Trophoblast cell (in vitro differentiated cells and primary cell): ENCODE data around the gene TMEM272.

Experiments
- DNase-seq, 2 donors: peaks; one replicate each; pipeline ENCODE4 v3.0.0-alpha.2; 2016
- H2AFZ ChIP-seq: 2 replicates; pipeline ENCODE4 v1.6.1; 2013; ENCODE audit warnings: low read length, moderate library complexity, mild to moderate bottlenecking; ENCODE audit not compliant: insufficient read depth, poor library complexity
- H2AK5ac ChIP-seq: 2 replicates; pipeline ENCODE4 v1.6.1; 2013; ENCODE audit warnings: mild to moderate bottlenecking, low read length
- H2BK120ac ChIP-seq: 2 replicates; pipeline ENCODE4 v1.6.1; 2013; ENCODE audit warnings: low read length, mild to moderate bottlenecking, moderate library complexity; ENCODE audit not compliant: insufficient read depth, poor library complexity
- H2BK12ac ChIP-seq: 2 replicates; pipeline ENCODE4 v1.6.1; 2013; ENCODE audit warnings: mild to moderate bottlenecking, low read length, moderate library complexity
- H2BK5ac ChIP-seq: 2 replicates; pipeline ENCODE4 v1.6.1; 2013; ENCODE audit warnings: low read length, low read depth, moderate library complexity, mild to moderate bottlenecking; ENCODE audit not compliant: poor library complexity
- H3K14ac ChIP-seq: 2 replicates; pipeline ENCODE4 v1.6.1; 2013; ENCODE audit warnings: mild to moderate bottlenecking, low read length
- H3K18ac ChIP-seq: 2 replicates; pipeline ENCODE4 v1.6.1; 2013; ENCODE audit warnings: mild to moderate bottlenecking, low read length
- H3K23ac ChIP-seq: 2 replicates; pipeline ENCODE4 v1.6.1; 2013; ENCODE audit warnings: low read length
- H3K27ac ChIP-seq: 2 replicates; pipeline ENCODE4 v1.5.1; 2013; ENCODE audit warnings: low read depth, mild to moderate bottlenecking, inconsistent platforms, low read length, moderate library complexity
- H3K27me3 ChIP-seq: 2 replicates; pipeline ENCODE4 v1.6.1; 2013; ENCODE audit warnings: inconsistent platforms, mild to moderate bottlenecking, low read length, moderate library complexity; ENCODE audit not compliant: insufficient read depth
- H3K36me3 ChIP-seq, 2 experiments: 1 replicate in 1 of 2; 2 replicates in 1 of 2; pipeline ENCODE4 v1.6.1; 2013; ENCODE audit warnings: low read length in 2 of 2, mild to moderate bottlenecking in 2 of 2, moderate library complexity in 1 of 2; ENCODE audit not compliant: insufficient read depth in 2 of 2, control insufficient read depth in 1 of 2
- H3K4ac ChIP-seq: 2 replicates; pipeline ENCODE4 v1.6.1; 2013; ENCODE audit warnings: low read depth, mild to moderate bottlenecking, low read length, moderate library complexity
- H3K4me1 ChIP-seq, 2 experiments: 1 replicate in 1 of 2; 2 replicates in 1 of 2; pipeline ENCODE4 v1.6.1; 2013; ENCODE audit warnings: low read length in 2 of 2, mild to moderate bottlenecking in 2 of 2, moderate library complexity in 1 of 2; ENCODE audit not compliant: insufficient read depth in 2 of 2, control insufficient read depth in 1 of 2
- H3K4me2 ChIP-seq: 2 replicates; pipeline ENCODE4 v1.6.1; 2013; ENCODE audit warnings: inconsistent platforms, mild to moderate bottlenecking, low read length, moderate library complexity
- H3K4me3 ChIP-seq: 2 replicates; pipeline ENCODE4 v1.5.1; 2013; ENCODE audit warnings: mild to moderate bottlenecking, low read depth, low read length, inconsistent platforms
- H3K79me1 ChIP-seq: one replicate; pipeline ENCODE4 v1.6.1; 2013; ENCODE audit warnings: low read length
- H3K79me2 ChIP-seq: 2 replicates; pipeline ENCODE4 v1.6.1; 2013; ENCODE audit warnings: low read length, mild to moderate bottlenecking; ENCODE audit not compliant: control insufficient read depth, insufficient read depth, poor library complexity
- H3K9ac ChIP-seq: 2 replicates; pipeline ENCODE4 v1.6.1; 2013; ENCODE audit warnings: mild to moderate bottlenecking, low read length
- H3K9me3 ChIP-seq: 2 replicates; pipeline ENCODE4 v1.6.1; 2013; ENCODE audit warnings: low read depth, mild to moderate bottlenecking, control low read depth, inconsistent platforms, low read length; ENCODE audit not compliant: insufficient read depth
- H4K12ac ChIP-seq: 2 replicates; pipeline ENCODE4 v1.6.1; 2013; ENCODE audit warnings: low read depth, mild to moderate bottlenecking, low read length, moderate library complexity
- H4K8ac ChIP-seq: 2 replicates; pipeline ENCODE4 v1.6.1; 2013; ENCODE audit warnings: low read depth, mild to moderate bottlenecking, low read length, moderate library complexity
- H4K91ac ChIP-seq: one replicate; pipeline ENCODE4 v1.6.1; 2013; ENCODE audit warnings: low read depth, mild to moderate bottlenecking, low read length, moderate library complexity
- WGBS: extraction: QIAGEN DNeasy Blood & Tissue Kit; methylation state at CpG from one replicate; pipeline ENCODE4 v1.1.7; 2013; ENCODE audit warnings: missing lambda C conversion rate; ENCODE audit not compliant: insufficient read length, insufficient coverage; ENCODE audit errors: extremely low coverage; 5-methylcytosine and 5-hydroxymethylcytosine counted together

TMEM272 gene

GRCh38 chr13:51811046-51811445, 33.9 kb downstream of the TMEM272 start:
- no peak overlapping the region for H2BK5ac ChIP-seq
- H3K27ac ChIP-seq = no peak overlapping the region
- H3K36me3 ChIP-seq = no peaks in the 10 kb centered on the region
- H3K79me1 ChIP-seq = no peaks in the 10 kb centered on the region
- no peak overlapping the region for H2BK12ac ChIP-seq
- no peak overlapping the region for H3K4me2 ChIP-seq
- H2AFZ ChIP-seq = no peak overlapping the region
- no peaks in the 10 kb centered on the region for H3K79me2 ChIP-seq
- no peak overlapping the region for H3K18ac ChIP-seq
- H3K14ac ChIP-seq = no peak overlapping the region
- no peaks in the 10 kb centered on the region for H3K9me3 ChIP-seq
- peaks cover 4 to 7% of the 10 kb centered on the region in 2 experiments for H3K4me1 ChIP-seq
- H3K9ac ChIP-seq = no peak overlapping the region
- H4K91ac ChIP-seq = no peak overlapping the region
- no peak overlapping the region for H4K8ac ChIP-seq
- no peak for DNase-seq
- no peak overlapping the region for H3K23ac ChIP-seq
- no peak overlapping the region for H4K12ac ChIP-seq
- H3K4ac ChIP-seq = no peak overlapping the region
- no peak overlapping the region for H3K4me3 ChIP-seq
- no CpG with 5 or more reads among the region's 12 CpGs for WGBS
- no peak overlapping the region for H2BK120ac ChIP-seq
- H2AK5ac ChIP-seq = no peak overlapping the region
- H3K27me3 ChIP-seq = no peaks in the 10 kb centered on the region

GRCh38 chr13:51808811-51809210, 36.2 kb downstream of the TMEM272 start:
- H3K79me2 ChIP-seq = peaks cover 3% of the 10 kb centered on the region
- H2BK12ac ChIP-seq = no peak overlapping the region
- no peak overlapping the region for H4K91ac ChIP-seq
- H2BK120ac ChIP-seq = no peak overlapping the region
- H2AK5ac ChIP-seq = no peak overlapping the region
- no peaks in the 10 kb centered on the region for H3K36me3 ChIP-seq
- H3K9ac ChIP-seq = no peak overlapping the region
- no peak overlapping the region for H3K18ac ChIP-seq
- no peak for DNase-seq
- H3K4ac ChIP-seq = no peak overlapping the region
- no peak overlapping the region for H3K4me2 ChIP-seq
- no peak overlapping the region for H2BK5ac ChIP-seq
- no peaks in the 10 kb centered on the region for H3K9me3 ChIP-seq
- no peak overlapping the region for H2AFZ ChIP-seq
- H3K27me3 ChIP-seq = no peaks in the 10 kb centered on the region
- H3K4me1 ChIP-seq = peaks cover 9 to 10% of the 10 kb centered on the region in 2 experiments
- H3K14ac ChIP-seq = no peak overlapping the region
- no peak overlapping the region for H3K23ac ChIP-seq
- no peak overlapping the region for H3K4me3 ChIP-seq
- H3K79me1 ChIP-seq = peaks cover 4% of the 10 kb centered on the region
- no peak overlapping the region for H3K27ac ChIP-seq
- no peak overlapping the region for H4K12ac ChIP-seq
- no peak overlapping the region for H4K8ac ChIP-seq

GRCh38 chr13:51807041-51807440, 37.9 kb downstream of the TMEM272 start:
- Histone ChIP-seq H3K36me3 (no peaks in the 10 kb centered on the region), H3K27ac (no peak overlapping the region), H4K91ac (no peak overlapping the region), H2AFZ (no peak overlapping the region), H2BK5ac (no peak overlapping the region), H3K79me2 (peaks cover 8% of the 10 kb centered on the region), H3K79me1 (peaks cover 13% of the 10 kb centered on the region), H4K12ac (peak overlapping the region; percentile 22), H3K9ac (no peak overlapping the region), H3K14ac (no peak overlapping the region), H3K4me1 (peaks cover 17 to 18% of the 10 kb centered on the region in 2 experiments), H3K4ac (no peak overlapping the region), H3K4me3 (no peak overlapping the region), H3K18ac (no peak overlapping the region), H3K9me3 (no peaks in the 10 kb centered on the region), H3K23ac (no peak overlapping the region), H3K4me2 (no peak overlapping the region), H2BK12ac (no peak overlapping the region), H4K8ac (no peak overlapping the region), H2AK5ac (no peak overlapping the region), H3K27me3 (no peaks in the 10 kb centered on the region), H2BK120ac (no peak overlapping the region)
- WGBS = no CpG with 5 or more reads among the region's 5 CpGs
- DNase-seq = no peak

- Histone ChIP-seq H3K79me2 (peaks cover 8% of the 10 kb centered on the region), H3K4ac (no peak overlapping the region), H3K9ac (no peak overlapping the region), H4K12ac (no peak overlapping the region), H2BK120ac (no peak overlapping the region), H3K18ac (no peak overlapping the region), H3K9me3 (no peaks in the 10 kb centered on the region), H2AK5ac (no peak overlapping the region), H3K27me3 (no peaks in the 10 kb centered on the region), H3K36me3 (no peaks in the 10 kb centered on the region), H3K4me3 (no peak overlapping the region), H3K27ac (no peak overlapping the region), H4K91ac (no peak overlapping the region), H4K8ac (no peak overlapping the region), H3K4me2 (no peak overlapping the region), H3K4me1 (peaks cover 13 to 14% of the 10 kb centered on the region in 2 experiments), H2BK5ac (no peak overlapping the region), H2AFZ (no peak overlapping the region), H3K23ac (no peak overlapping the region), H3K79me1 (peaks cover 13% of the 10 kb centered on the region), H2BK12ac (no peak overlapping the region), H3K14ac (no peak overlapping the region)
- WGBS = no CpG with 5 or more reads among the region's 2 CpGs
- DNase-seq = no peak
Observed at GRCh38 chr13:51806566-51806965, 38.4 kb downstream of the TMEM272 start.
